Measurements from ENCODE around the gene GALT.

GALT gene
- 20.6 to 25.7 reads per million in 2 donors for total RNA-seq

- peak; percentile 84 to 96 (median 94) for DNase-seq
Measured at GRCh38 chr9:34646211-34647083, at the start of gene GALT. TSS of gene GALT (plus strand) at chr9:34646675. CDS start at chr9:34646705, 30 bp downstream.

GRCh38 chr9:34599546-34599945 is 46.9 kb upstream of the GALT start:
- DNase-seq = no peak

- no peak for DNase-seq
Measured at GRCh38 chr9:34600908-34601307, 45.6 kb upstream of the GALT start.

DNA sequence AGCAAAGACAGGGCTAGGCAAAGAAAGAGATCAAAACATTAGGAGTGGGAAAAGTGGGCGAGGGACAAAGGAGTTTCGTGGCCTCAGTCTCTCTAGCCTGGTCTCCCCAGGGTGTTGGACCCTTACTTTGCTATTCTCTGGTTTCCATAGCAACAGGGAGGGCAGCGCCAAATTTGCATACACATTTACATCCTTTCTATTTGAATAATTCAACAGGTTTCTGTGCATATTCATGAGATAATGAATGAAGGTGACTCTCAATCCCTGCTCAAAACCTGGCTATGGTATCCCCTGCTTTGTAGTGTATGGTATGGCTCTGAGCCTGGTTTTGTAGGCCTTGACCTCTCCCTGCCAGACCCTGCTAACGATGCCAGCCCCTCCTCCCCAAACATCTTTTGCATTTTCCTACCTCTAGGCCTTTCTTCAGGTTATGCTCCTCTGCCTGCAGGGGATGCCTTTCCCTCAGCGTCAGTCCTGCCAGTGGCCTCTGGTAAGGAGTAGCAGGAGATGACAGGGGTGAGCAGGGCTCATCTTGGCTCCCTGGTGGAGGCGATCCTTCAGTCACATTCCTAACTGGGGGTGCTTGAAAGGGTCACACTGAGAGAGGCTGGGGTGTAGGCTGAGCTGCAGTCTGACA is 44.4 kb upstream of the GALT start:
- no peak for DNase-seq

- DNase-seq = peak; percentile 47 to 76 (median 64)
Measured at GRCh38 chr9:34603610-34604231, 42.8 kb upstream of the GALT start.

DNA sequence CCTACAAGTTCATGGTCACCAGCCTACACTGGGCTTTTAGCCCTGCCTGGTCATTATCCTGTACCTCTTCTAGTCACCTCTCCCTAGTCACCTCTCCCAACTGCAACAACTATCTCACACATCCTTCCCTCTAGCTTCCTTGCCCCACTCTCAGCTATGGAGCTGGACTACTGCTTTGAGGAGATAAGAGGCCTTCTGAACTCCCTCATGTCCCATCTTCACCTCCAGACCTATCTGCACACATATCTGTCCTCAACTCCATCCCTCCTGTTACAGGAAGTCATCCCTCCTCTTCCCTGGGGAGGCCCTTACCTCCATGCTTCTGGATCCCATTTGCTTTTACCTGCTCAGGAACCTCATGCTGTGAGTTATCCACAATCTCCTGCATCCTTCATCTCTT is 40.3 kb upstream of the GALT start:
- DNase-seq = no peak

DNA sequence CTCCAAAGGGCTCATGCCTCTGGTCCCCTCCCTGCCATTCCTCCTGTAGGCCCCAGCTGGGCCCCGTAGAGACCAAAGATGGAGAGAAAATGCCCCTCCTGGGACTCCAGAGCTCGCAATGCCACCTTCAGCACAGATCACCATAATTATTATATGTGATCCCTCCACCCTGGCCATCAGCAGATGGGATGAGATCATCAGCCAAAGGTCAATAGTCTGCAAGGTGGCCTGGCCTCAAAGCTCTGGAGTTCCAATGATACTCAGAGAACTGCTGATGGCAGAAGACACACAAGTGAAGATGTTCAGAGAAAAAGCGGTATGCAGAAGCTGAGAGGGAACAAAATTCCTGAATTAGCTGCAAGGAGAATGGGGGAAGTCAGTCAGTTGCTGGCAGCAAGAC is 39.6 kb upstream of the GALT start:
- no peak for DNase-seq

DNA sequence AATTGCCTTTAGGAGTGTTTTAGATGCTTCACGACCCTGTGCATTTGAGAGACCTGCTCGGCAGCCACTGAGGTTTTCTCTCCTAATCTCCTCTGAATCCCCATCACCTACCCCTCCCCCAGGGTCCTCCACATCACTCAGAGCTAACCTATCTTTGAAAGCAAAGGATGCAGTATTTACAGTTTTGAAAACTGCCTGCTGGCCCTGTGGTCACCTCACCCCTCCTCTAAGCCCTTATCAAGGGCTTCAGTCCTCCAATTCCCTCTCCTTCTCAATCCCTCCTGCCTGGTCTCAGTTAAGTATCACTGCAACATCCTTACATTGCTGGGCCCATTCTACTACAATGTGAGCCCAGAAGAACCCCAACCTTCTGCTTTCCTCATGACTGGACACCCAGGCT is 39.1 kb upstream of the GALT start:
- no peak for DNase-seq

- no peak for DNase-seq
Measured at GRCh38 chr9:34610434-34611206, 35.9 kb upstream of the GALT start.

GRCh38 chr9:34611251-34611810 is 35.1 kb upstream of the GALT start:
- DNase-seq = no peak

GRCh38 chr9:34611811-34612787 is 34.4 kb upstream of the GALT start, which contains the start of gene RPP25L:
TSS of gene RPP25L (minus strand) at chr9:34612097. CDS start at chr9:34611296, 801 bp downstream.
- DNase-seq = peak; percentile 71 to 90 (median 80)

GRCh38 chr9:34612788-34613390 is 33.6 kb upstream of the GALT start:
- DNase-seq = peak in 4 of 5 experiments; percentile 47 to 68 (median 54)

DNA sequence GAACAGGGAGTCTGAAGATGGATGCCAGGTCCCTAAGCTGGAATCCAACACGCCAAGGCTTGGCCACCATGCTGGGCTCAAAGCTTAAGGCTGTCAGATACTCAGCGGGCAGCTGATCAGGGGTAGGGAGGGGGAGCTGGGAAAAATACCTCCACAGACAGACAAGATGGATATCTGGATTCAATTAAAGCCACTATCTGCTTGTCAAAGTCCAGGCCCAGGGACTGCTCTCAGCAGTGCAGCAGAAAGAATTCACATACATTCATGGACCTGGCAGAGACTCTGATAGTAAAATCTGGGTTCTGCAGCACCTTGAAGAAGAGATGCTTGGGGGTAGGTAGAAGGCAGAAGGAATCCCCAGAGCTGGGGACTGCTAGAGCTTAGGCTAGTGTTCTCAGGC is 31.3 kb upstream of the GALT start:
- no peak for DNase-seq

DNA sequence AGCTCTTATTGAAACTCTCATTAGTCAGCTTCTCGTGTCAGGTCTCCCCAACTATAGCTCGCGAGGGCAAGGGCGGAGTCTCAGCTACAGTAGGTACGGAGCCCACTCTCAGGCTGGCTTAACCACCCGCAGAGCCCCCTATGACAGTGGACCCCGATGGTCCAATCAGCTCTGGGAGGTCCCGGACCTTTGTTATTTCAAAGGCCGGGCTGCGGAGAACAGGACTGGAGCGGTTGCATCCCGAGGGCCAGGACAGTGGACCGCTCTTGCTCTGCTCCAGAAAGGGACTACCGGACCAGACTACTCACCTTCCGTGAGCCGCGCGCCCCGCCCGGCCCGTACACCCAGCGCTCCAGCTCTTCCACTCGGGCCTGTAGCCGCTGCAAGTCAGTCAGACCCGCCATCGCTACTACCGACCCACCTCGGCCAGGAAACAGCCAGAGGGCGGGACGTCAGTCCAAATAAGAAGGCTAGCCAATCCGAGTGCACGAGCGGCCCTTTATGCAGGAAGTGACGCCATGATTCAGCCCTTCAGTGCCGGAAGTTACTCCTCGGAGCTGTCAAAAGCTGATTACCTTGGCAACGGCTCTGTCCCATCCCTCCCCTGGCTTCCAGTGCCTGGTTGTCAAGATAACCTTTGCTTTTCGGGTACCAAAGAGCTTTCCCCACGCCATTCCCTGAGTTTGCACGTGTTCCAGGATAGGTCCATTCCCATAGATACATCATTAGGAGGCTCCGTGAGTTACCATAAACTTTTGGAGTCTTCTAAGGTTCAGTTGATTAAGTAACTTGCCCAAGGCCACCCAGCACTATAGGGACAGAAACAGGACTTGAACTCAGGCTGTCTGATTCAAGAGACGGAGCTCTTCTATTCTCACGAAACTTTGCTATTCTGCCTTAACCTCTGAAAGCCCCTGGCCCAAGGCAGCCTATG is 26.1 kb upstream of the GALT start, which contains the start of gene DCTN3:
Gene DCTN3, minus strand, starts transcription at position 435 of the 934 bp plus-strand sequence. Its CDS starts 31 bp downstream, at position 404.
- peak; percentile 67 to 97 (median 87) for DNase-seq

DNA sequence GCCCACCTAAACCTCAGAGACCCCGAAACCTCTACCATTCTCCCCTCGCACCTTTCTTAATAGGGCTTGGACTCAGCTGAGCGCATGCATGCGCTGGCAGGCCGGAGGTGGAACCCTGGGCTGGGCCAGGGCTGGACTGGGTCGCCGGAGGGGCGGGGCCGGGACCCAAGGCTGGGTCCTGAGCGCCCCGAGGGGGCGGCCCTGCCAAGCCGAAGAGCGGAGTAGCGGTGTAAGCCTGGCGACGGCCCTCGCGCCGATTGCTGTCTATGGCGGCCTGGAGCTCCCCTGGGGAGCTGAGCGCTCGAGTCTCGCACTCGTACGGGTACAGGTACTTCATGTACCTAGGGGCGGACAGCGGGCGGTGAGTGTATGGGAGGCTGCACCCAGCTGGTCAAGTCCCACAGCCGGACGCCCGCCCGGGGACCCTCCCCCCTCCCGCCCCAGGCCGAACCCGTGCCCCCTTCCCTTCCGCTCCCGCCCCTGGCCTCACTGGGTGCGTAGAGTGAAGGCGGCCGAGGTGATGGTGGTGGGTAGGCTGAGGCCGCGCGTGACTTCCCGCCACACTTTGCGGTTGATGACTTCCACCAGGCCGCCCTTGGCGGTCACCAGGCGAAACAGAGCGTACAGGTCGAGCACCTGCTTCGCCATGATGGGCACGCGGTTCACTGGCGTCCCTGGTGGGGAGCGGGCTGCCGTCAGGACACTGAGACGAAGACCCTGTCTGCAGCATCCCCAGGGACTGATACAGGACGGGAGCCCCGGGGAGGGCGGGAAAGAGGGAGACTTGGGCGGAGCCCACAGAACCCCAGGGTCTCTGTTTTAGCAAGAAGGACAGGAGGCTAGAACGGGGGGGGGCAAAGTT is 22.9 kb upstream of the GALT start:
- no peak for DNase-seq

DNA sequence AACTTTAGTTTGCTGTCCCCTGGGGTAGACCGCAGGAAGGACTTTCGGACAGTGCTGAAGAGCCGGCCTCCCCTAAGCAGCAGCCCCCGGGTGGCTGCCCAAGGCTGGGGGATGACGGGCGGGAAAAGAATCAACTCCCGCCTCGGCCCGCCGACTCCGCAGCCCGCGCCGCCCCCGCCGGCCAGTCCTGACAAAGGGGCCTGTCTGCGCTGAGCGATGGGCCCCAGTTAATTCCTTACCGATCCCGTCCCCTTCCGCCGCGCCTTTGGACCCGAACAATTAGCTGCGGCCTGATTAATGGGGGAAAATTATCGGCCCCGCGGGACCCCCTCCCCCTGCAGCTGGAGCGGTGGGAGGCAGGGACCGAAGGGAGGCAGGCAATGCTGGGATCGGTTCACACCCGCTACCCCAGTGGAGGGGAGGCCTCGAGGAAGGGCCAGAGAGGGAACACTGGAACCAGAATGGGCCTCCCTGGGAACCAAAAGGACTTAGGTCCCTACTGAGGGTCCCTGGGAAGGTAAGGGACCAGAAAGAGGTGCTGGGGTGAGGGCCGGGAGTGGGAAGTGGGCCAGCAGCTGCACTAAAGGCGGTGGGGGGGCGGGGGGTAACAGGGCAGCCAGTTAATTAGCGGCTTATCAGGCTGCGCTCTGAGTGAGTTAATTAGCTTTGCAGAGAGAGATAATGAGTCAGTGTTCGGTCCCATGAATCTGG is 21.8 kb upstream of the GALT start:
- no peak for DNase-seq

- no peak for DNase-seq
Measured at GRCh38 chr9:34625186-34625486, 21.3 kb upstream of the GALT start.
